IMR-90 (cell line): Measurements from ENCODE around the gene SLC6A3. TPM values are rescaled to one million over a fixed set of nuclear protein-coding genes. Genes with fewer than 3 reads are reported as not detected.

Experiments used
- ATAC-seq: fragments of 200-7000 bp; cut with Tn5 transposase; 2 replicates; pipeline ENCODE4 v1.9.1; 2020; ENCODE audit warnings: low read depth, mild to moderate bottlenecking, moderate library complexity
- BruUV-seq: library from RNA; stranded (reverse); fragments of 400-500 nt; replicated peaks from 2 replicates; lab custom pipeline; 2021; lab: Mats Ljungman, UMichigan
- CTCF ChIA-PET: fragments of 300-600 bp; formaldehyde crosslinking; extraction: SDS; loops from one replicate; lab custom pipeline; 2021; ENCODE audit warnings: antibody characterized with exemption; lab: Yijun Ruan, JAX
- POLR2A ChIA-PET: fragments of 300-600 bp; sonication (Branson Sonifier 250); formaldehyde crosslinking; loops from one replicate; lab custom pipeline; 2022; ENCODE audit warnings: antibody characterized with exemption; ENCODE audit not compliant: unreplicated experiment; lab: Charles Lee
- DNase-seq: peaks from one replicate; pipeline ENCODE4 v3.0.0; 2013
- H2AFZ ChIP-seq: replicated peaks from 2 replicates; pipeline ENCODE3; 2013; ENCODE audit warnings: low read length, mild to moderate bottlenecking; ENCODE audit not compliant: poor library complexity
- H2AK5ac ChIP-seq: 2 replicates; pipeline ENCODE4 v1.6.1; 2013; ENCODE audit warnings: low read depth, low read length, inconsistent platforms
- H2AK9ac ChIP-seq: replicated peaks from 2 replicates; pipeline ENCODE3; 2013; ENCODE audit warnings: mild to moderate bottlenecking, low read depth, low read length, moderate library complexity; ENCODE audit not compliant: poor library complexity
- H2BK120ac ChIP-seq: 2 replicates; pipeline ENCODE4 v1.6.1; 2013; ENCODE audit warnings: low read depth, low read length, inconsistent platforms
- H2BK15ac ChIP-seq: 3 replicates; pipeline ENCODE4 v1.6.1; 2013; ENCODE audit warnings: low read depth, low read length, inconsistent platforms
- H2BK20ac ChIP-seq: 2 replicates; pipeline ENCODE4 v1.6.1; 2013; ENCODE audit warnings: low read depth, mild to moderate bottlenecking, inconsistent platforms, low read length, moderate library complexity
- H2BK5ac ChIP-seq: 2 replicates; pipeline ENCODE4 v1.6.1; 2013; ENCODE audit warnings: mild to moderate bottlenecking, low read depth, low read length, inconsistent platforms; ENCODE audit not compliant: poor library complexity, severe bottlenecking
- H3K14ac ChIP-seq: replicated peaks from 2 replicates; pipeline ENCODE4 v1.6.1; 2013; ENCODE audit warnings: low read depth, low read length, inconsistent platforms
- H3K18ac ChIP-seq: 2 replicates; pipeline ENCODE4 v1.6.1; 2013; ENCODE audit warnings: low read depth, low read length, control low read depth
- H3K23ac ChIP-seq: 2 replicates; pipeline ENCODE4 v1.6.1; 2013; ENCODE audit warnings: low read depth, low read length, inconsistent platforms
- H3K27ac ChIP-seq: 2 replicates; pipeline ENCODE4 v1.5.1; 2013; ENCODE audit warnings: mild to moderate bottlenecking, control low read depth, low read length; ENCODE audit not compliant: insufficient read depth
- H3K27me3 ChIP-seq: 2 replicates; pipeline ENCODE4 v1.6.1; 2013; ENCODE audit warnings: low read length; ENCODE audit not compliant: control insufficient read depth, insufficient read depth
- H3K36me3 ChIP-seq: 2 replicates; pipeline ENCODE4 v1.6.1; 2013; ENCODE audit warnings: low read length, mixed read lengths; ENCODE audit not compliant: control insufficient read depth, insufficient read depth
- H3K4ac ChIP-seq: 2 replicates; pipeline ENCODE4 v1.6.1; 2013; ENCODE audit warnings: low read depth, low read length, inconsistent platforms
- H3K4me1 ChIP-seq: 2 replicates; pipeline ENCODE4 v1.6.1; 2013; ENCODE audit warnings: low read length, mixed read lengths; ENCODE audit not compliant: control insufficient read depth, insufficient read depth
- H3K4me2 ChIP-seq: 2 replicates; pipeline ENCODE4 v1.6.1; 2013; ENCODE audit warnings: low read depth, mild to moderate bottlenecking, control low read depth, low read length, moderate library complexity
- H3K4me3 ChIP-seq: 2 replicates; pipeline ENCODE4 v1.5.1; 2013; ENCODE audit warnings: low read depth, mild to moderate bottlenecking, control low read depth, low read length, moderate library complexity; ENCODE audit not compliant: insufficient read depth
- H3K56ac ChIP-seq: 2 replicates; pipeline ENCODE4 v1.6.1; 2013; ENCODE audit warnings: low read length, inconsistent platforms; ENCODE audit not compliant: insufficient read depth; ENCODE audit errors: extremely low read depth
- H3K79me1 ChIP-seq, 2 experiments: 2 replicates each; pipeline ENCODE4 v1.6.1; 2013; ENCODE audit warnings: low read length in 2 of 2, inconsistent platforms in 1 of 2, low read depth in 1 of 2
- H3K9ac ChIP-seq: 2 replicates; pipeline ENCODE4 v1.6.1; 2013; ENCODE audit warnings: low read depth, low read length, control low read depth
- H3K9me1 ChIP-seq: 2 replicates; pipeline ENCODE4 v1.6.1; 2013; ENCODE audit warnings: low read length, inconsistent platforms; ENCODE audit not compliant: insufficient read depth
- H3K9me3 ChIP-seq: 2 replicates; pipeline ENCODE4 v1.6.1; 2013; ENCODE audit warnings: low read length; ENCODE audit not compliant: control insufficient read depth, insufficient read depth
- H4K20me1 ChIP-seq: 2 replicates; pipeline ENCODE4 v1.6.1; 2013; ENCODE audit warnings: low read length, inconsistent platforms; ENCODE audit not compliant: insufficient read depth
- H4K5ac ChIP-seq: 2 replicates; pipeline ENCODE4 v1.6.1; 2013; ENCODE audit warnings: mild to moderate bottlenecking, low read depth, low read length, control low read depth
- H4K8ac ChIP-seq, 2 experiments: 2 replicates each; pipeline ENCODE4 v1.6.1; 2013; ENCODE audit warnings: low read depth in 2 of 2, low read length in 2 of 2, control low read depth in 1 of 2, inconsistent platforms in 1 of 2
- H4K91ac ChIP-seq: 2 replicates; pipeline ENCODE4 v1.6.1; 2013; ENCODE audit warnings: low read depth, low read length, inconsistent platforms; ENCODE audit not compliant: insufficient read depth
- CEBPB ChIP-seq: IDR thresholded peaks from 2 replicates; pipeline ENCODE4 v1.6.1; 2012; ENCODE audit warnings: low read depth, low read length, improper control_type of control experiment
- CTCF ChIP-seq: conservative IDR thresholded peaks from 2 replicates; pipeline ENCODE4 v1.5.1; 2012; ENCODE audit warnings: mild to moderate bottlenecking, low read depth, low read length, improper control_type of control experiment
- FOS ChIP-seq: fragments of 150-350 bp; IDR thresholded peaks from 2 replicates; pipeline ENCODE4 v1.6.1; 2016; ENCODE audit warnings: low read depth, low read length
- POLR2A ChIP-seq: IDR thresholded peaks from 2 replicates; pipeline ENCODE4 v1.6.1; 2012; ENCODE audit warnings: mild to moderate bottlenecking, low read depth, low read length
- RCOR1 ChIP-seq: IDR thresholded peaks from 2 replicates; pipeline ENCODE4 v1.6.1; 2012; ENCODE audit warnings: mild to moderate bottlenecking, low read length, improper control_type of control experiment; ENCODE audit not compliant: insufficient replicate concordance
- SMC3 ChIP-seq: fragments of 150-350 bp; IDR thresholded peaks from 2 replicates; pipeline ENCODE4 v1.6.1; 2016; ENCODE audit warnings: low read depth, mild to moderate bottlenecking, antibody characterized with exemption, low read length, moderate library complexity
- USF2 ChIP-seq: fragments of 150-350 bp; IDR thresholded peaks from 2 replicates; pipeline ENCODE4 v1.6.1; 2017; ENCODE audit warnings: mild to moderate bottlenecking, antibody characterized with exemption, low read length, low read depth
- WGBS, 2 experiments: methylation state at CpG; one replicate each; pipeline versions ENCODE4 v1.1.5 to v1.1.7; 2013; ENCODE audit warnings: missing lambda C conversion rate in 2 of 2; ENCODE audit not compliant: insufficient read length in 1 of 2; ENCODE audit errors: extremely low coverage in 2 of 2; 5-methylcytosine and 5-hydroxymethylcytosine counted together
- dilution Hi-C: fragments of 300-500 bp; cut with HindIII; formaldehyde crosslinking; loops from one replicate; pipeline ENCODE4 v1.14.3; 2018; ENCODE audit warnings: low sequenced_read_pairs; ENCODE audit not compliant: unreplicated experiment
- in situ Hi-C: fragments of 300-500 bp; cut with MboI; formaldehyde crosslinking; loops from 3 replicates; pipeline ENCODE4 v1.14.3; 2019; ENCODE audit warnings: low sequenced_read_pairs, inconsistent platforms, mixed read lengths
- intact Hi-C: fragments of 100-400 bp; cut with micrococcal nuclease; formaldehyde crosslinking; loops from 2 replicates; pipeline ENCODE4 v1.10.0; 2022
- polyA plus RNA-seq, 3 experiments: library from polyadenylated mRNA; depleted of rRNA; stranded (reverse); fragments of >200 nt; gene quantifications; 2 replicates each; pipeline ENCODE4 v1.2.3, GENCODE V29; 2012; ENCODE audit warnings: low replicate concordance in 1 of 3
- total RNA-seq: library from RNA; depleted of rRNA; stranded (reverse); fragments of >200 nt; gene quantifications from 2 replicates; pipeline ENCODE4 v1.2.3, GENCODE V29; 2012

SLC6A3 gene
- total and polyA plus RNA-seq, 2 of the 4 experiments (the other 2 are of a cell fraction), result not detected

- no peak overlapping the region for H3K18ac ChIP-seq
- no peak for TF ChIP-seq CTCF
- no peak for TF ChIP-seq FOS
- no peak for TF ChIP-seq RCOR1
- no peak for TF ChIP-seq USF2
- TF ChIP-seq POLR2A, result no peak
- TF ChIP-seq SMC3, result no peak
- no peak for TF ChIP-seq CEBPB
- no peak overlapping the region for H3K4ac ChIP-seq
- no CpG with 5 or more reads among the region's 1 CpG for WGBS, 2 experiments
- ChIA-PET CTCF (no interaction called here), POLR2A (no interaction called here)
- no TSS peak for BruUV-seq
- no peak for DNase-seq
- no peak overlapping the region for H2AFZ ChIP-seq
- dilution Hi-C loops, result no loop called here
- no peaks in the 10 kb centered on the region for H3K4me1 ChIP-seq
- no peak overlapping the region for H2BK120ac ChIP-seq
- no peak overlapping the region for H2AK9ac ChIP-seq
- no peak overlapping the region for H4K8ac ChIP-seq
- H3K36me3 ChIP-seq, result no peaks in the 10 kb centered on the region
- no peak overlapping the region for H4K5ac ChIP-seq
- no peak overlapping the region for H2BK20ac ChIP-seq
- H3K14ac ChIP-seq, result no peak overlapping the region
- H3K4me3 ChIP-seq, result no peak overlapping the region
- no peak overlapping the region for H2BK5ac ChIP-seq
- H3K27me3 ChIP-seq, result no peaks in the 10 kb centered on the region
- H3K9me3 ChIP-seq, result peaks cover 24% of the 10 kb centered on the region
- H3K23ac ChIP-seq, result no peak overlapping the region
- H3K79me1 ChIP-seq, result no peaks in the 10 kb centered on the region
- ATAC-seq, result no peak
- in situ Hi-C loops, result no loop called here
- no peak overlapping the region for H4K91ac ChIP-seq
- intact Hi-C loops, result no loop called here
- no peak overlapping the region for H3K4me2 ChIP-seq
- H2BK15ac ChIP-seq, result no peak overlapping the region
- no peak overlapping the region for H3K27ac ChIP-seq
- no peak overlapping the region for H3K9ac ChIP-seq
- no peaks in the 10 kb centered on the region for H4K20me1 ChIP-seq
- H3K9me1 ChIP-seq, result no peaks in the 10 kb centered on the region
- H3K56ac ChIP-seq, result no peak overlapping the region
- no peak overlapping the region for H2AK5ac ChIP-seq
Observed at GRCh38 chr5:1428107-1428506, 17.1 kb downstream of the SLC6A3 start.
